DMS53 treated with DMSO at 0.1 percent for 48 hours (cell line): ENCODE data around the gene ADGRD2.
"Not testable (repeated sequence)": the region's sequence is repeated elsewhere in the genome, so short reads cannot be mapped to it uniquely, and the experiment has no call there.

Experiments
- DNase-seq: peaks from one replicate; lab custom pipeline; 2025; ENCODE audit not compliant: unreplicated experiment; lab: John Stamatoyannopoulos, UW

The ADGRD2 gene

GRCh38 chr9:124450241-124450924 lies at the start of gene ADGRD2:
Gene ADGRD2 (plus strand): TSS chr9:124450451. CDS start chr9:124451667, 1,216 bp downstream.
- no peak for DNase-seq

GRCh38 chr9:124403246-124403645 lies 47.0 kb upstream of the ADGRD2 start:
- no peak for DNase-seq

- no peak for DNase-seq
These were observed 40.8 kb upstream of the ADGRD2 start for GRCh38 chr9:124409410-124409809.

- no peak for DNase-seq
These were observed 39.8 kb upstream of the ADGRD2 start for GRCh38 chr9:124410321-124410913.

- DNase-seq = no peak
These were observed 38.6 kb upstream of the ADGRD2 start for GRCh38 chr9:124411514-124412227.

GRCh38 chr9:124412228-124412575 lies 38.0 kb upstream of the ADGRD2 start:
- DNase-seq = no peak

GRCh38 chr9:124414612-124415011 lies 35.6 kb upstream of the ADGRD2 start:
- DNase-seq = no peak

GRCh38 chr9:124415102-124415851 lies 35.0 kb upstream of the ADGRD2 start, which contains the start of gene PSMB7:
Gene PSMB7 (minus strand): TSS chr9:124415442. CDS start chr9:124415425, 17 bp downstream.
- peak; percentile 97 for DNase-seq

- no peak for DNase-seq
These were observed 34.3 kb upstream of the ADGRD2 start for GRCh38 chr9:124415852-124416484.

- DNase-seq = no peak
These were observed 30.3 kb upstream of the ADGRD2 start for GRCh38 chr9:124419832-124420489.

- DNase-seq = no peak
These were observed 29.2 kb upstream of the ADGRD2 start for GRCh38 chr9:124420991-124421543.

- DNase-seq = no peak
These were observed 27.1 kb upstream of the ADGRD2 start for GRCh38 chr9:124423155-124423554.

GRCh38 chr9:124423591-124423990 lies 26.7 kb upstream of the ADGRD2 start:
- DNase-seq = no peak

GRCh38 chr9:124425733-124426132 lies 24.5 kb upstream of the ADGRD2 start:
- DNase-seq = not testable (repeated sequence)

- DNase-seq = no peak
These were observed 23.9 kb upstream of the ADGRD2 start for GRCh38 chr9:124426361-124426760.

- no peak for DNase-seq
These were observed 23.0 kb upstream of the ADGRD2 start for GRCh38 chr9:124427281-124427680.

GRCh38 chr9:124428751-124429529 lies 21.3 kb upstream of the ADGRD2 start:
- DNase-seq = no peak

- DNase-seq = no peak
These were observed 20.8 kb upstream of the ADGRD2 start for GRCh38 chr9:124429530-124429867.

GRCh38 chr9:124436320-124436719 lies 13.9 kb upstream of the ADGRD2 start:
- DNase-seq = no peak
